ENCODE measurements around the gene INF2.

The INF2 gene

DNA sequence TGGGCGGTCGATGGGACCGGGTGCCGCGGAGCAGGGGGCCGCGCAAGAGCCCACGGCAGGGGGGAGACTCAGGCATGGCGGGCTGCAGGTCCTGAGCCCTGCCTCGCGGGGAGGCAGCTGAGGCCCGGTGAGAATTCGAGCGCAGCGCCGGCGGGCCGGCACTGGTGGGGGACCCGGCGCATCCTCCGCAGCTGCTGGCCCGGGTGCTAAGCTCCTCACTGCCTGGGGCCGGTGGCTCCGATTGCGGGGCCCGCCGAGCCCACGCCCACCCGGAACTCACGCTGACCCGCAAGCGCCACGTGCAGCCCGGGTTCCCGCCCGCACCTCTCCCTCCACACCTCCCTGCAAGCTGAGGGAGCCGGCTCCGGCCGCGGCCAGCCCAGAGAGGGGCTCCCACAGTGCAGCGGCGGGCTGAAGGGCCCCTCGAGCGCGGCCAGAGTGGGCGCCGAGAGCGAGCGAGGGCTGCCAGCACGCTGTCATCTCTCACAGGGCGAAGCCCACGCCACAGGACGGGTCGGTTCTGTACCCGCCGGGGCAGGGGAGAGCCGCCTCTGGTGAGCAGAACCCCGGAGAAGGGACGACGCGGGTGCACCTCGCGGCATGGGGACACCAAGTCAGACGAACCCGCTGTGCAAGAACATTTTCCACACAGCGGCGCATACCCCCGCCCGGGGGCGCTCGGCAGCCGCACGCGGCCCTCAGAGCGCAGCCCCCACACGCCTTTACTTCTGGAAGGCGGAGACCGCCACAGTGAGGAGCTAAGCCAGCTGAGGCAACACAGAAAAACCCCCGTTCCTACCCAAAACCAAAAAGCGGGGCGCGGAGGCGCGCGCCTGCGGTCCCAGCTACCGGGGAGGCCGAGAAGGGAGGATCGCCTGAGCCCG lies 62.4 kb downstream of the INF2 start:
- H2AFZ ChIP-seq (ENCODE audit: low read length) = peak overlapping the region; percentile 72
- peak; percentile 8 for DNase-seq
- H3K4me2 ChIP-seq (ENCODE audit: low read depth, low read length) = peak overlapping the region; percentile 66; the same call in 1 of the 2 replicates
- H4K20me1 ChIP-seq (ENCODE audit: insufficient read depth, low read length) = no peaks in the 10 kb centered on the region
- peak overlapping the region; percentile 64; the same call in 1 of the 2 replicates for H3K27ac ChIP-seq (ENCODE audit: low read length)
- no peaks in the 10 kb centered on the region for H3K4me1 ChIP-seq (ENCODE audit: low read length)
- no peak for TF ChIP-seq EZH2 (optimal IDR thresholded peaks at IDR 0.05; ENCODE audit: low read depth, low read length)
- no peak for TF ChIP-seq EZH2phosphoT487 (IDR thresholded peaks at IDR 0.05; ENCODE audit: low read length)
- TF ChIP-seq, protein P1, sequence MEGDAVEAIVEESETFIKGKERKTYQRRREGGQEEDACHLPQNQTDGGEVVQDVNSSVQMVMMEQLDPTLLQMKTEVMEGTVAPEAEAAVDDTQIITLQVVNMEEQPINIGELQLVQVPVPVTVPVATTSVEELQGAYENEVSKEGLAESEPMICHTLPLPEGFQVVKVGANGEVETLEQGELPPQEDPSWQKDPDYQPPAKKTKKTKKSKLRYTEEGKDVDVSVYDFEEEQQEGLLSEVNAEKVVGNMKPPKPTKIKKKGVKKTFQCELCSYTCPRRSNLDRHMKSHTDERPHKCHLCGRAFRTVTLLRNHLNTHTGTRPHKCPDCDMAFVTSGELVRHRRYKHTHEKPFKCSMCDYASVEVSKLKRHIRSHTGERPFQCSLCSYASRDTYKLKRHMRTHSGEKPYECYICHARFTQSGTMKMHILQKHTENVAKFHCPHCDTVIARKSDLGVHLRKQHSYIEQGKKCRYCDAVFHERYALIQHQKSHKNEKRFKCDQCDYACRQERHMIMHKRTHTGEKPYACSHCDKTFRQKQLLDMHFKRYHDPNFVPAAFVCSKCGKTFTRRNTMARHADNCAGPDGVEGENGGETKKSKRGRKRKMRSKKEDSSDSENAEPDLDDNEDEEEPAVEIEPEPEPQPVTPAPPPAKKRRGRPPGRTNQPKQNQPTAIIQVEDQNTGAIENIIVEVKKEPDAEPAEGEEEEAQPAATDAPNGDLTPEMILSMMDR (IDR thresholded peaks at IDR 0.05; ENCODE audit: low read length) = peak; percentile 20
- H3K4me3 ChIP-seq (ENCODE audit: low read length) = peak overlapping the region; percentile 67
- H3K9ac ChIP-seq (ENCODE audit: low read length) = peak overlapping the region; percentile 81
- H3K36me3 ChIP-seq (replicated peaks; ENCODE audit: insufficient read depth, low read length) = no peaks in the 10 kb centered on the region
- H3K9me2 ChIP-seq (replicated peaks; ENCODE audit: insufficient read depth, low read length) = no peaks in the 10 kb centered on the region
- H3F3A ChIP-seq (ENCODE audit: insufficient read depth, low read length) = no peaks in the 10 kb centered on the region
- H3K79me2 ChIP-seq (ENCODE audit: low read length) = peaks cover 29% of the 10 kb centered on the region
- H3K27me3 ChIP-seq (replicated peaks; ENCODE audit: insufficient read depth, low read length) = no peaks in the 10 kb centered on the region
- no peaks in the 10 kb centered on the region for H3K9me3 ChIP-seq (replicated peaks; ENCODE audit: insufficient read depth, low read length)

DNA sequence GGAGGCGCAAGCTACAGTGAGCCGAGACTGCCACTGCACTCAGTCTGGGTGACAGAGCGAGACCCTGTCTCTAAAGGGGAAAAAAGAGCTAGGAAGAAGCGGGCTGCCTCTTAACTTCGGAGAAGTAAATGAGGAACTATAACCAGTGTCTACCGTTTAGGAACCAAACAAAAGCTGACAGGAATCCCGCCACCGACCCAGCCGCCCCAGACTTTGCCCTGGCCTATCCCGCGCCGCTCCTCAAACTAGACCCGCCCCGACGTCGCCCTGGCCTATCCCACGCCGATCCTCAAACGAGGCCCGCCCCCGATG lies 63.0 kb downstream of the INF2 start:
- H3F3A ChIP-seq (ENCODE audit: insufficient read depth, low read length) = no peaks in the 10 kb centered on the region
- no peaks in the 10 kb centered on the region for H3K4me1 ChIP-seq (ENCODE audit: low read length)
- no peak for TF ChIP-seq EZH2 (optimal IDR thresholded peaks at IDR 0.05; ENCODE audit: low read depth, low read length)
- TF ChIP-seq EZH2phosphoT487 (IDR thresholded peaks at IDR 0.05; ENCODE audit: low read length) = no peak
- TF ChIP-seq, protein P1 (IDR thresholded peaks at IDR 0.05; ENCODE audit: low read length) = no peak
- H3K9ac ChIP-seq (ENCODE audit: low read length) = peak overlapping the region; percentile 81
- no peaks in the 10 kb centered on the region for H3K27me3 ChIP-seq (replicated peaks; ENCODE audit: insufficient read depth, low read length)
- H3K4me2 ChIP-seq (ENCODE audit: low read depth, low read length) = peak overlapping the region; percentile 66; the same call in 1 of the 2 replicates
- DNase-seq = no peak
- H3K27ac ChIP-seq (ENCODE audit: low read length) = peak overlapping the region; percentile 64; the same call in 1 of the 2 replicates
- no peaks in the 10 kb centered on the region for H3K9me2 ChIP-seq (replicated peaks; ENCODE audit: insufficient read depth, low read length)
- H2AFZ ChIP-seq (ENCODE audit: low read length) = peak overlapping the region; percentile 72
- H3K9me3 ChIP-seq (replicated peaks; ENCODE audit: insufficient read depth, low read length) = no peaks in the 10 kb centered on the region
- H4K20me1 ChIP-seq (ENCODE audit: insufficient read depth, low read length) = no peaks in the 10 kb centered on the region
- H3K4me3 ChIP-seq (ENCODE audit: low read length) = peak overlapping the region; percentile 67
- H3K36me3 ChIP-seq (replicated peaks; ENCODE audit: insufficient read depth, low read length) = no peaks in the 10 kb centered on the region
- H3K79me2 ChIP-seq (ENCODE audit: low read length) = peaks cover 32% of the 10 kb centered on the region

DNA sequence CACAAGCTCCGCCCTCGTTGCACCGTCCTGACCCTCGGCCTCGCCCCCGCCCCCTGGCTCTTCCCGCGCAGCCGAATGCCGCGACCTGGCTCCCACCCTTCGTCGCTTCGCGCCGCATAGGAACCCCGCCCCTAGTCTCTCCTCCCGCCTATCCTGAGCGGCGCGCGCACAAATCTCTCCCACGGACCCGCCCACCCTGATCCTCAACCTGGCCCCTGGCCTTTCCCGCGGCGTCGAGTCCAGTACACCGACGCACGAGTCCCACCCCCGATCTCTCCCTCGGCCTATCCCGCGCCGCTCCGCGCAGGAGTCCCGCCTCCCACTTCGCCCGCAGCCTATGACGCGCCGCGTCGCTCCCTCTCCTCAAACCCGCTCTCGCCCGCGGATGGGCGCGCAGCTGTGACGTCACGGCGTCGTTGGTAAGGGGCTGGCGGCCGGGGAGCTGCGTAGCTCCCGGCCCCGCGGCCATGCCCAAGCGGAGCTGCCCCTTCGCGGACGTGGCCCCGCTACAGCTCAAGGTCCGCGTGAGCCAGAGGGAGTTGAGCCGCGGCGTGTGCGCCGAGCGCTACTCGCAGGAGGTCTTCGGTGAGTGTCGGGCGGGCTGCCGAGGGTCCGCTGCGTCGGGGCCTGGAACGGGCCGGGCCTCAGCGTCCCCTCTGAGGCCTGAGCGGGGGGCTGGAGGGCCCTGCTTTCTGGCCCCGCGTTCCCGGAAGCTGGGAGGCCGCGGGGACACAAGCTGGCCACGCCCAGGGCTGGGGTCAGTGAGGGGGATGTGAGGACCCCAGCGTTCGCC lies 63.5 kb downstream of the INF2 start, which contains the start of gene SIVA1:
Gene SIVA1 (plus strand): TSS at position 413 of the 793 bp plus-strand sequence. CDS start 55 bp downstream, at position 468.
- H3K4me2 ChIP-seq (ENCODE audit: low read depth, low read length) = peak within 1 kb of the TSS; percentile 82
- peak within 1 kb of the TSS; percentile 64; the same call in 1 of the 2 replicates for H3K27ac ChIP-seq (ENCODE audit: low read length)
- peak within 1 kb of the TSS; percentile 91 for H3K9ac ChIP-seq (ENCODE audit: low read length)
- peaks cover 32% of the 10 kb centered on the region for H3K79me2 ChIP-seq (ENCODE audit: low read length)
- peak; percentile 94 for DNase-seq
- H3F3A ChIP-seq (ENCODE audit: insufficient read depth, low read length) = no peaks in the 10 kb centered on the region
- TF ChIP-seq, protein P1 (IDR thresholded peaks at IDR 0.05; ENCODE audit: low read length) = no peak
- TF ChIP-seq EZH2phosphoT487 (IDR thresholded peaks at IDR 0.05; ENCODE audit: low read length) (no peak), EZH2 (optimal IDR thresholded peaks at IDR 0.05; ENCODE audit: low read depth, low read length) (no peak)
- no peaks in the 10 kb centered on the region for H3K27me3 ChIP-seq (replicated peaks; ENCODE audit: insufficient read depth, low read length)
- peak within 1 kb of the TSS; percentile 72 for H2AFZ ChIP-seq (ENCODE audit: low read length)
- no peaks in the 10 kb centered on the region for H3K9me2 ChIP-seq (replicated peaks; ENCODE audit: insufficient read depth, low read length)
- H4K20me1 ChIP-seq (ENCODE audit: insufficient read depth, low read length) = no peaks in the 10 kb centered on the region
- H3K4me3 ChIP-seq (ENCODE audit: low read length) = peak within 1 kb of the TSS; percentile 88
- H3K4me1 ChIP-seq (ENCODE audit: low read length) = no peaks in the 10 kb centered on the region
- H3K9me3 ChIP-seq (replicated peaks; ENCODE audit: insufficient read depth, low read length) = no peaks in the 10 kb centered on the region
- H3K36me3 ChIP-seq (replicated peaks; ENCODE audit: insufficient read depth, low read length) = no peaks in the 10 kb centered on the region

All from MM.1S (cell line).